Cardiac muscle cell (in vitro differentiated cells and primary cell): ENCODE results near the gene RNF26. TPM values are rescaled to one million over a fixed set of nuclear protein-coding genes. Genes with fewer than 3 reads are reported as not detected.

Experiments used
- DNase-seq, 2 donors: peaks; one replicate each; pipeline versions ENCODE4 v3.0.0 to v3.0.0-alpha.2; 2010 to 2017; ENCODE audit warnings: low read depth in 1 of 2, low spot score in 1 of 2
- H3K27ac ChIP-seq: fragments of 200-600 bp; sonication (generic); 2 replicates; pipeline ENCODE4 v1.5.1; 2016
- H3K27me3 ChIP-seq: fragments of 200-600 bp; sonication (generic); 2 replicates; pipeline ENCODE4 v1.6.0; 2016; ENCODE audit warnings: control low read depth
- H3K36me3 ChIP-seq: fragments of 200-600 bp; sonication (generic); 2 replicates; pipeline ENCODE4 v1.5.1; 2016; ENCODE audit warnings: control low read depth
- H3K4me1 ChIP-seq: fragments of 200-600 bp; sonication (generic); 2 replicates; pipeline ENCODE4 v1.8.1; 2017; ENCODE audit warnings: low read depth, mild to moderate bottlenecking, mixed run types
- H3K4me3 ChIP-seq: fragments of 200-600 bp; sonication (generic); 2 replicates; pipeline ENCODE4 v1.5.1; 2016; ENCODE audit warnings: mild to moderate bottlenecking
- H3K9me3 ChIP-seq: fragments of 200-600 bp; sonication (generic); 2 replicates; pipeline ENCODE4 v1.5.1; 2017; ENCODE audit warnings: low read depth, mild to moderate bottlenecking, control low read depth
- polyA plus RNA-seq: library from polyadenylated mRNA; unstranded; fragments of >200 nt; fragmentation: Nextera tagmentation; extraction: Ambion mirVana; gene quantifications from 2 replicates; pipeline ENCODE4 v1.2.1, GENCODE V29; 2016
- total RNA-seq: library from RNA; depleted of rRNA; stranded (reverse); fragments of >200 nt; gene quantifications from 2 replicates; pipeline ENCODE4 v1.2.3, GENCODE V29; 2016
- TF ChIP-seq, protein P1 (sequence below): IDR thresholded peaks from 2 replicates; pipeline ENCODE4 v1.5.1; 2012; ENCODE audit warnings: low read depth, mild to moderate bottlenecking, low read length

Gene RNF26
- total and polyA plus RNA-seq, 2 experiments from 2014 or later: 18.6 to 45.6 TPM

DNA sequence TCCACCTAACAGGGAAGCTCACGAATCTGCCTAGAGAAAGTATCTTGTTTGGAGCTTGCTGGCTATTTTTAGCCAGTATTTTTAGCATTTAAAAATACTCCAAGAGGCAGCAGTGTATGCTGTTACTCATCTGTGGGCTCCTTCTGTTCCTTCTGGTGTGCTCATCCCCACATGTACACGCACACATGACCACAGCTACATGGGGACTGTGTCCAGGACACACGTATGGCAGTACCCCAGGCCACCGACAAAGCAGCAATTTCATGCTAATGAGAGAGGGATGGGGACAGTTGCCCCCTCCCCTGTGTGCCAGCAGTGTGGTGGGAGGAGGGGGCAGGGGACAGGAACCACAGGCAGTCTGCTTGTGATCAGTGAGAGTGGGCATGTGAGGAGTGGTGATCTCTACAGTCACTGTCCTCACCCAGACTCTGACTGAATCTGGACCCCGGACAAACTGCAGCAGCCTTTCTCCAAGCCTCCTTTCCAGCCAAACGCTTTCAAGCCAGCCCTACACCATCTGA is 30.8 kb downstream of the RNF26 start:
- DNase-seq: no peak
- TF ChIP-seq, protein P1, sequence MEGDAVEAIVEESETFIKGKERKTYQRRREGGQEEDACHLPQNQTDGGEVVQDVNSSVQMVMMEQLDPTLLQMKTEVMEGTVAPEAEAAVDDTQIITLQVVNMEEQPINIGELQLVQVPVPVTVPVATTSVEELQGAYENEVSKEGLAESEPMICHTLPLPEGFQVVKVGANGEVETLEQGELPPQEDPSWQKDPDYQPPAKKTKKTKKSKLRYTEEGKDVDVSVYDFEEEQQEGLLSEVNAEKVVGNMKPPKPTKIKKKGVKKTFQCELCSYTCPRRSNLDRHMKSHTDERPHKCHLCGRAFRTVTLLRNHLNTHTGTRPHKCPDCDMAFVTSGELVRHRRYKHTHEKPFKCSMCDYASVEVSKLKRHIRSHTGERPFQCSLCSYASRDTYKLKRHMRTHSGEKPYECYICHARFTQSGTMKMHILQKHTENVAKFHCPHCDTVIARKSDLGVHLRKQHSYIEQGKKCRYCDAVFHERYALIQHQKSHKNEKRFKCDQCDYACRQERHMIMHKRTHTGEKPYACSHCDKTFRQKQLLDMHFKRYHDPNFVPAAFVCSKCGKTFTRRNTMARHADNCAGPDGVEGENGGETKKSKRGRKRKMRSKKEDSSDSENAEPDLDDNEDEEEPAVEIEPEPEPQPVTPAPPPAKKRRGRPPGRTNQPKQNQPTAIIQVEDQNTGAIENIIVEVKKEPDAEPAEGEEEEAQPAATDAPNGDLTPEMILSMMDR: no peak
- no peaks in the 10 kb centered on the region for H3K9me3 ChIP-seq
- H3K27me3 ChIP-seq: no peaks in the 10 kb centered on the region
- peak overlapping the region; percentile 98 for H3K27ac ChIP-seq
- peak overlapping the region; percentile 8 for H3K4me3 ChIP-seq
- peaks cover 56% of the 10 kb centered on the region for H3K4me1 ChIP-seq
- no peaks in the 10 kb centered on the region for H3K36me3 ChIP-seq

DNA sequence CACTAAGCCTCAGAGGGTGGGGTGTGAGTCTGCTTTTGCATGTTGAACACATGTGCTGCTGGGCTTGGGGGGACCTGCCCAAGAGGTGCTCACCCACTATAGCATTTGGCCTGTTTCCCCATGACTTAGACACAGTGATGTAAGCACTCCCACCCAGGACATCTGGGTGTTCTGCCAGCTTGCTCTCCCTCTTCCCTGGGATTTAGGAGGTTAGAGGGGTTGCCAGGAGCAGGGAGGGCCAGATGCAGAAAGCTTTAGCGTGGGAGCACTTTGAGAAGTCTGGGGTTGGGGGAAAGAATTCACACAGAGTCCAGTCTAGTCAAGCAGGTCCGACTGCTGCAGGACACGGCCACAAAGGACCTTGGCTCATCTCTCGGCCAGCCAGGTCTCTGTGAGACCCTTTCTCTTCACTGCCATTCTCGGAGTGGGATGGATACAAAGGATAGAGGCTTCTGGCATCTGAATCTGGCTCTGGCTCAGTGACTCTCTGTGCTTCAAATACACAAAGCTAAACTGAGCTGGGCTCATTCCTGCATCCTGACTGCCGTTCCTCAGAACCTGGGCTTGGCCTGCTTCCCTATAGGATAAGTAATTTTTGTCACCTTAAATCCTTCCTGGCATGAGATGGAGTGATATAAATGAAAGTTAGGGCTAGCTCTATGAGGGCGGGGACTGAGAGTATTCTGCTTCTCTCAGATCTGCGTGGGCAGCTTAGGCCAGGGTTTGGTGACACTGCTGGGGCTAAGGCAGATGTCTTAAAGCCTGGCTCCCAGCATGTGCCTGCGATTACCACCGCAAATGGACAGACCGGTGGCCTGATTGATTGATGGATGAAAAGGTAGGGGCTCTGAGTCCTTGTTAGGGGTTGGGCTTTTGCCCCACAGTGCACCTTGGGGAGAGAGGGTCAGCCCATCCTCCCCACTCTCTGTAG is 32.6 kb downstream of the RNF26 start:
- no peak overlapping the region for H3K27ac ChIP-seq
- DNase-seq: no peak
- TF ChIP-seq, protein P1: no peak
- no peak overlapping the region for H3K4me3 ChIP-seq
- H3K36me3 ChIP-seq: no peaks in the 10 kb centered on the region
- H3K9me3 ChIP-seq: no peaks in the 10 kb centered on the region
- H3K27me3 ChIP-seq: no peaks in the 10 kb centered on the region
- peaks cover 67% of the 10 kb centered on the region for H3K4me1 ChIP-seq

DNA sequence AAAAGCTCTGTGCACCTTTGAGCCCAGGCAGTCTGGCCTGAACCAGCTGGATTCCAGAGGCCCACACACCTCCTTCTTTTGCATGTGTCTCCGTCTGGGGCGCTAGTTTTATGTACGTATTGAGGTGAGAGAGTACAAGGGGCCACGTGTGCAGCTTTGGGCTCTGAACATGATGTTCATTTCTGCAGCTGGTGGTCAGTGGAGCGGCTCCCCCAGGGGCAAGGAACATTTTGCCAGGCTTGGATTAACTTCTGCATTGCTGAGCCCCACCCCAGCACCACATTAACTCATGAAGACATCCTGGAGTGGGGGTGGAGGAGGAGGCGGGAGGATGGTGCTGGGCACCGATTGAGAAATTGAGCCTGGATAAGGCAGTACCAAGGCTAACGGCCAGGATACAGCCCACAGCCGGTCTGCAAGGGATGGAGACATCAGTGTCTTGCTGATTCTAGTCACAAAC is 33.4 kb downstream of the RNF26 start:
- Histone ChIP-seq H3K27ac (peak overlapping the region; percentile 67), H3K4me3 (no peak overlapping the region), H3K36me3 (no peaks in the 10 kb centered on the region), H3K27me3 (no peaks in the 10 kb centered on the region), H3K9me3 (no peaks in the 10 kb centered on the region), H3K4me1 (peaks cover 71% of the 10 kb centered on the region)
- TF ChIP-seq, protein P1: no peak
- no peak for DNase-seq

DNA sequence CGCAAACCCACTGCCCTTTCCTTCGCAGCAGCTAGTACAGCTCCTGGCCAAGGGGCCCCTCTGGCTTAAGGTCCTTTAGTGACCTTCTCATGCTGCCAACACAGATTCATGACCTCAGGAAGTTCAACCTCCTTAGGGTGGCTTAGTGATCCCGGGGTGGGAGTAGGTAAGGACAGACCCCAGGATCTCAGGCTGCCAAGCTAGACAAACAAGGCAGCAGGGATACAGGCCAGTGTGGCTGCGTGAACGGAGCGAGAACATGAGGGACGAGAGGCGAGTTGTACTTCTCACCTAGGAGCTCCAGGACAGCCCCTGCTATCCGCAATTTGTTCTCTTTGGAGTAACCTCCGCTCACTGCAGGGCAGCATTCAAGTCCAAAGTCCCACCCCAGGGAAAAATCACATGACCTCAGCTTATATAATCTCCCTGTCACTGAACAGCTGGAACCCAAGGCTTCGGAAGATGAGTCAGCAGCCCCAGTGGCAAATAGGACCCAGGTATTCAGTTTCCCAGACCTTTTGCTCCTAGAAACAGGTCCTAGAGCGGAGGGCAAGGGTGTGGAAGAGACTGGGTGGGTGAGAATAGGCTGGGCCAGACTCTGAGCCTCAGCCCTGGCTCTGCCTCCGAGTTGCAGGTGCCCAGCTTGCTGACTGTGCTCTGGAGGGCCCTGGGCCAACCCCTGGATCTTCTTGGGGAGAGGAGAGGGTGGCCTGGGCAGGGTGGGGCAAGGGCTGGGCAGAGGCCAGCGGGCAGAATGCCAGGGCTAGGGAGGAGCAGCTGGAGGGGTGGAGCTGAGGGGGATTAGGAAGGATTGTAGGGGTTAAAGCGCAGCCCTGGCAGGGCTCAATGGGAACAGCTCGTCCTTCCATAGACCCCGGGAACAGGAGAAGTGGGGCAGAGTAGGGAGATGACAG is 34.1 kb downstream of the RNF26 start:
- Histone ChIP-seq H3K27ac (peak overlapping the region; percentile 67), H3K27me3 (no peaks in the 10 kb centered on the region), H3K36me3 (no peaks in the 10 kb centered on the region), H3K4me3 (no peak overlapping the region), H3K4me1 (peaks cover 71% of the 10 kb centered on the region), H3K9me3 (no peaks in the 10 kb centered on the region)
- peak in 1 of 2 donors; percentile 33 for DNase-seq
- TF ChIP-seq, protein P1: no peak
